Measurements from ENCODE around the gene TXNRD2.
"Not testable (repeated sequence)": the region's sequence is repeated elsewhere in the genome, so short reads cannot be mapped to it uniquely, and the experiment has no call there.

The TXNRD2 gene

GRCh38 chr22:19912271-19912999, 29.2 kb downstream of the TXNRD2 start:
- Histone ChIP-seq H3K4me3 (ENCODE audit: low read depth in 1 of 5, low read length in 5 of 5) (no peak overlapping the region), H3K36me3 (ENCODE audit: control insufficient read depth in 5 of 5, insufficient read depth in 5 of 5, low read length in 5 of 5) (peaks cover 7 to 72% (median 66%) of the 10 kb centered on the region in 5 donors), H3K9me3 (ENCODE audit: control insufficient read depth in 5 of 5, low read length in 5 of 5) (peaks cover 0 to 2% (median 0%) of the 10 kb centered on the region in 5 donors), H3K9ac (ENCODE audit: low read length in 5 of 5) (no peak overlapping the region), H3K27me3 (ENCODE audit: control insufficient read depth in 5 of 5, insufficient read depth in 4 of 5, low read length in 5 of 5) (no peaks in the 10 kb centered on the region), H3K27ac (ENCODE audit: low read depth, low read length) (no peak overlapping the region), H3K4me1 (ENCODE audit: control insufficient read depth in 5 of 5, insufficient read depth in 5 of 5, low read length in 5 of 5) (peaks cover 0 to 4% (median 0%) of the 10 kb centered on the region in 5 donors)

DNA sequence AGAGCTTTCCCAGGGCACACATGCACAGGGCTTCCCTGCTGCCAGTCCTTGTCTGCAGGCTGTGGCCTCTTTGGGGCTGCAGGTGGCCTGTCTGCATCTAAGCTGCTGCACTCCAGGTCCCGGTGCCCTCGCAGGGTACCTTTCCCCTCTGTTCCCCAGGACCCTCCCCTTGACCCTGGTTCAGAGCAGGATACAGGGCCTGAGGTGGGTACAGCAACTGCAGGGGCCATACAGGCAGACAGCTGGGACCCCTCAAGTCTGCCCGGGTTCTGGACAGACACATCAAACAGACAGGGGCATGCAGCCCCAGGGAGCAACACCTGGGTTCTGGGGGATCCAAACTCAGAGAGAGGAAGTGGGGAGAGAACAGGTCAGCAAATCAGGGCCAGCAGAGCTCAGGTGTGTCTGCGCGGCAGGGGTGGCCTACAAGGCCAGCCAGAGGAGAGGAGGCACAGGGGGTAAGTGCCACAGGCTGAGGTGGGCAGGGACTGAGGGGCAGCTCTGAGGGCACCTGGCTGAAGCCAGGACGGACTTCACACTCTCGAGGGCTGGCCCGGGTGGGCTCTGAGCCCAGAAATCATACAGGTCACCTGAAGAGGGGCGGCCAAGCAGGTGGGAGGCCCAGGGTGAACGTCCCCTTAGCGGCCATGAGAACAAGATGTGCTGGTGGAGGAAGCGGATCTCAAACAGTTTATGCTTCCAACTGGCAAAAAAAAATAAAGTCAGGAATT, 29.9 kb downstream of the TXNRD2 start:
- Histone ChIP-seq H3K27ac (ENCODE audit: low read depth, low read length) (no peak overlapping the region), H3K27me3 (ENCODE audit: control insufficient read depth in 5 of 5, insufficient read depth in 4 of 5, low read length in 5 of 5) (no peaks in the 10 kb centered on the region), H3K36me3 (ENCODE audit: control insufficient read depth in 5 of 5, insufficient read depth in 5 of 5, low read length in 5 of 5) (peaks cover 7 to 70% (median 62%) of the 10 kb centered on the region in 5 donors), H3K4me1 (ENCODE audit: control insufficient read depth in 5 of 5, insufficient read depth in 5 of 5, low read length in 5 of 5) (no peaks in the 10 kb centered on the region), H3K4me3 (ENCODE audit: low read depth in 1 of 5, low read length in 5 of 5) (no peak overlapping the region), H3K9ac (ENCODE audit: low read length in 5 of 5) (no peak overlapping the region), H3K9me3 (ENCODE audit: control insufficient read depth in 5 of 5, low read length in 5 of 5) (peaks cover 0 to 2% (median 0%) of the 10 kb centered on the region in 5 donors)

GRCh38 chr22:19910180-19910744, 31.4 kb downstream of the TXNRD2 start:
- Histone ChIP-seq H3K4me1 (ENCODE audit: control insufficient read depth in 5 of 5, insufficient read depth in 5 of 5, low read length in 5 of 5) (no peaks in the 10 kb centered on the region), H3K27me3 (ENCODE audit: control insufficient read depth in 5 of 5, insufficient read depth in 4 of 5, low read length in 5 of 5) (no peaks in the 10 kb centered on the region), H3K27ac (ENCODE audit: low read depth, low read length) (no peak overlapping the region), H3K36me3 (ENCODE audit: control insufficient read depth in 5 of 5, insufficient read depth in 5 of 5, low read length in 5 of 5) (peaks cover 7 to 71% (median 58%) of the 10 kb centered on the region in 5 donors), H3K9ac (ENCODE audit: low read length in 5 of 5) (no peak overlapping the region), H3K4me3 (ENCODE audit: low read depth in 1 of 5, low read length in 5 of 5) (no peak overlapping the region), H3K9me3 (ENCODE audit: control insufficient read depth in 5 of 5, low read length in 5 of 5) (peaks cover 0 to 2% (median 0%) of the 10 kb centered on the region in 5 donors)

DNA sequence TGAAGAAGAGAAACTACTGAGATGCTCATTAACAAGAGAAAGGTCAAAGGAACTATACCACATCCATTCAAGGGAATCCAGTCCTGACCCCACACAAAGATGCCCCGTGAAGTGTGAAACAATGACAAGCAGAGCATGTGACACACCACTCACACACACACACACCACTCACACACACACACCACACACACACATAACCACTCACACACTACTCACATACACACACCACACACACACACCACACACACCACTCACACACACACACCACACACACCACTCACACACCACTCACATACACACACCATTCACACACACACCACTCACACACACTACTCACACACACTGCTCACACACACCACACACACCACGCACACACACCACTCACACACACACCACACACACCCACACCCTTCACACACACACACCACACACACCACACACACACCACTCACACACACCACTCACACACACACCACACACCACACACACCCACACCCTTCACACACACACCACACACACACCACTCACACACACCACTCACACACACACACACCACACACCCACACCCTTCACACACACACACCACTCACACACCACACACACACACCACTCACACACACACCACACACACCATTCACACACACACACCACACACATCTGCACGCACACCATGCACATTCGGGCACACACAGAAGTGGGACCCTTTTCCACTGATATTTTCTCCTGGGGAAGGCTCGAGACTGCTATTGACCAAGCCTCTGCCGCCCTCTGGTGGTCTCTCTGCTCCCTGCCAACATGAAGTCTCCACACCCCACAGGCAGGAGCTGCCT, 32.1 kb downstream of the TXNRD2 start:
- H3K27me3 ChIP-seq (ENCODE audit: control insufficient read depth in 5 of 5, insufficient read depth in 4 of 5, low read length in 5 of 5): no peaks in the 10 kb centered on the region
- H3K4me1 ChIP-seq (ENCODE audit: control insufficient read depth in 5 of 5, insufficient read depth in 5 of 5, low read length in 5 of 5): no peaks in the 10 kb centered on the region
- no peak overlapping the region for H3K9ac ChIP-seq (ENCODE audit: low read length in 5 of 5)
- no peak overlapping the region for H3K27ac ChIP-seq (ENCODE audit: low read depth, low read length)
- no peak overlapping the region for H3K4me3 ChIP-seq (ENCODE audit: low read depth in 1 of 5, low read length in 5 of 5)
- peaks cover 0 to 2% (median 0%) of the 10 kb centered on the region in 5 donors for H3K9me3 ChIP-seq (ENCODE audit: control insufficient read depth in 5 of 5, low read length in 5 of 5)
- peaks cover 7 to 66% (median 51%) of the 10 kb centered on the region in 5 donors for H3K36me3 ChIP-seq (ENCODE audit: control insufficient read depth in 5 of 5, insufficient read depth in 5 of 5, low read length in 5 of 5)

DNA sequence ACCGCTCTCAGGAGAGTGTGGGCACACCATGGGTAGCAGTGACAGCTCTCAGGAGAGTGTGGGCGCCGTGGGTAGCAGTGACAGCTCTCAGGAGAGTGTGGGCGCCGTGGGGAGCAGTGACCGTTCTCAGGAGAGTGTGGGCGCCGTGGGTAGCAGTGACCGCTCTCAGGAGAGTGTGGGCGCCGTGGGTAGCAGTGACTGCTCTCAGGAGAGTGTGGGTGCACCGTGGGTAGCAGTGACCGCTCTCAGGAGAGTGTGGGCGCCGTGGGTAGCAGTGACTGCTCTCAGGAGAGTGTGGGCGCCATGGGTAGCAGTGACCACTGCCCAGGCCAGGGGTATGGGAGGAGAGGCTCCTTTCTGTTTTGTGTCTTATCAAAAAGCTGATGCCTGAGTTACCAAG, 33.7 kb downstream of the TXNRD2 start:
- H3K36me3 ChIP-seq (ENCODE audit: control insufficient read depth in 5 of 5, insufficient read depth in 5 of 5, low read length in 5 of 5): peaks cover 0 to 62% (median 37%) of the 10 kb centered on the region in 5 donors
- H3K9ac ChIP-seq (ENCODE audit: low read length in 5 of 5); H3K9me3 ChIP-seq (ENCODE audit: control insufficient read depth in 5 of 5, low read length in 5 of 5); H3K4me3 ChIP-seq (ENCODE audit: low read depth in 1 of 5, low read length in 5 of 5); H3K27me3 ChIP-seq (ENCODE audit: control insufficient read depth in 5 of 5, insufficient read depth in 4 of 5, low read length in 5 of 5); H3K27ac ChIP-seq (ENCODE audit: low read depth, low read length); H3K4me1 ChIP-seq (ENCODE audit: control insufficient read depth in 5 of 5, insufficient read depth in 5 of 5, low read length in 5 of 5): not testable (repeated sequence)

GRCh38 chr22:19906864-19907263, 34.8 kb downstream of the TXNRD2 start:
- H3K4me1 ChIP-seq (ENCODE audit: control insufficient read depth in 5 of 5, insufficient read depth in 5 of 5, low read length in 5 of 5); H3K9ac ChIP-seq (ENCODE audit: low read length in 5 of 5); H3K27ac ChIP-seq (ENCODE audit: low read depth, low read length); H3K9me3 ChIP-seq (ENCODE audit: control insufficient read depth in 5 of 5, low read length in 5 of 5); H3K27me3 ChIP-seq (ENCODE audit: control insufficient read depth in 5 of 5, insufficient read depth in 4 of 5, low read length in 5 of 5); H3K4me3 ChIP-seq (ENCODE audit: low read depth in 1 of 5, low read length in 5 of 5): not testable (repeated sequence)
- peaks cover 0 to 57% (median 28%) of the 10 kb centered on the region in 5 donors for H3K36me3 ChIP-seq (ENCODE audit: control insufficient read depth in 5 of 5, insufficient read depth in 5 of 5, low read length in 5 of 5)

GRCh38 chr22:19905347-19906276, 36.0 kb downstream of the TXNRD2 start:
- no peaks in the 10 kb centered on the region for H3K9me3 ChIP-seq (ENCODE audit: control insufficient read depth in 5 of 5, low read length in 5 of 5)
- peaks cover 0 to 58% (median 30%) of the 10 kb centered on the region in 5 donors for H3K36me3 ChIP-seq (ENCODE audit: control insufficient read depth in 5 of 5, insufficient read depth in 5 of 5, low read length in 5 of 5)
- no peaks in the 10 kb centered on the region for H3K4me1 ChIP-seq (ENCODE audit: control insufficient read depth in 5 of 5, insufficient read depth in 5 of 5, low read length in 5 of 5)
- no peak overlapping the region for H3K9ac ChIP-seq (ENCODE audit: low read length in 5 of 5)
- H3K27ac ChIP-seq (ENCODE audit: low read depth, low read length): no peak overlapping the region
- H3K27me3 ChIP-seq (ENCODE audit: control insufficient read depth in 5 of 5, insufficient read depth in 4 of 5, low read length in 5 of 5): no peaks in the 10 kb centered on the region
- no peak overlapping the region for H3K4me3 ChIP-seq (ENCODE audit: low read depth in 1 of 5, low read length in 5 of 5)

GRCh38 chr22:19904935-19905334, 36.7 kb downstream of the TXNRD2 start:
- Histone ChIP-seq H3K27ac (ENCODE audit: low read depth, low read length) (no peak overlapping the region), H3K9me3 (ENCODE audit: control insufficient read depth in 5 of 5, low read length in 5 of 5) (no peaks in the 10 kb centered on the region), H3K36me3 (ENCODE audit: control insufficient read depth in 5 of 5, insufficient read depth in 5 of 5, low read length in 5 of 5) (peaks cover 0 to 53% (median 30%) of the 10 kb centered on the region in 5 donors), H3K4me3 (ENCODE audit: low read depth in 1 of 5, low read length in 5 of 5) (no peak overlapping the region), H3K9ac (ENCODE audit: low read length in 5 of 5) (no peak overlapping the region), H3K27me3 (ENCODE audit: control insufficient read depth in 5 of 5, insufficient read depth in 4 of 5, low read length in 5 of 5) (no peaks in the 10 kb centered on the region), H3K4me1 (ENCODE audit: control insufficient read depth in 5 of 5, insufficient read depth in 5 of 5, low read length in 5 of 5) (no peaks in the 10 kb centered on the region)
